Ascending aorta (tissue), 2 donors: Measurements from ENCODE around the gene RFESD. TPM values are rescaled to one million over a fixed set of nuclear protein-coding genes. Genes with fewer than 3 reads are reported as not detected.

Experiments
- DNase-seq, 2 donors: peaks; one replicate each; pipeline ENCODE4 v3.0.0-alpha.2; 2019; ENCODE audit warnings: low spot score in 2 of 2
- H3K27ac ChIP-seq, 2 donors: fragments of 200-600 bp; sonication (generic); one replicate each; pipeline ENCODE4 v1.5.1; 2016 to 2017; ENCODE audit warnings: mild to moderate bottlenecking in 1 of 2
- H3K27me3 ChIP-seq: fragments of 200-600 bp; sonication (generic); one replicate; pipeline ENCODE4 v1.5.1; 2017
- H3K36me3 ChIP-seq, 2 donors: fragments of 200-600 bp; sonication (generic); one replicate each; pipeline ENCODE4 v1.5.1; 2016
- H3K4me1 ChIP-seq, 2 donors: fragments of 200-600 bp; sonication (generic); one replicate each; pipeline ENCODE4 v1.5.1; 2016 to 2017; ENCODE audit warnings: mild to moderate bottlenecking in 1 of 2
- H3K4me3 ChIP-seq, 2 donors: fragments of 200-600 bp; sonication (generic); one replicate each; pipeline ENCODE4 v1.5.1; 2016 to 2017; ENCODE audit warnings: mild to moderate bottlenecking in 1 of 2
- H3K9me3 ChIP-seq, 2 donors: fragments of 200-600 bp; sonication (generic); one replicate each; pipeline ENCODE4 v1.5.1; 2016
- intact Hi-C: fragments of 100-400 bp; cut with DNase I; formaldehyde crosslinking; loops from one replicate; pipeline ENCODE4 v1.15.1; 2023
- total RNA-seq: library from RNA; depleted of rRNA; stranded (reverse); fragments of >200 nt; gene quantifications from one replicate; pipeline ENCODE4 v1.1.0, GENCODE V29; 2016
- TF ChIP-seq, protein P1 (sequence below), 3 experiments: fragments of 200-600 bp in 2 of 3; fragments of 450-650 bp in 1 of 3; sonication (generic) in 2 of 3; IDR thresholded peaks; one replicate each; pipeline ENCODE4 v1.5.1; 2016 to 2019; ENCODE audit warnings: antibody characterized with exemption in 3 of 3, mild to moderate bottlenecking in 1 of 3, moderate library complexity in 1 of 3

Gene RFESD
- total RNA-seq, 1 donor from 2014 or later: not detected

GRCh38 chr5:95671826-95672225, 25.2 kb downstream of the RFESD start:
- H3K4me3 ChIP-seq: no peak overlapping the region
- DNase-seq: no peak
- H3K36me3 ChIP-seq: no peaks in the 10 kb centered on the region
- H3K27ac ChIP-seq: no peak overlapping the region
- H3K4me1 ChIP-seq: no peaks in the 10 kb centered on the region
- TF ChIP-seq, protein P1, sequence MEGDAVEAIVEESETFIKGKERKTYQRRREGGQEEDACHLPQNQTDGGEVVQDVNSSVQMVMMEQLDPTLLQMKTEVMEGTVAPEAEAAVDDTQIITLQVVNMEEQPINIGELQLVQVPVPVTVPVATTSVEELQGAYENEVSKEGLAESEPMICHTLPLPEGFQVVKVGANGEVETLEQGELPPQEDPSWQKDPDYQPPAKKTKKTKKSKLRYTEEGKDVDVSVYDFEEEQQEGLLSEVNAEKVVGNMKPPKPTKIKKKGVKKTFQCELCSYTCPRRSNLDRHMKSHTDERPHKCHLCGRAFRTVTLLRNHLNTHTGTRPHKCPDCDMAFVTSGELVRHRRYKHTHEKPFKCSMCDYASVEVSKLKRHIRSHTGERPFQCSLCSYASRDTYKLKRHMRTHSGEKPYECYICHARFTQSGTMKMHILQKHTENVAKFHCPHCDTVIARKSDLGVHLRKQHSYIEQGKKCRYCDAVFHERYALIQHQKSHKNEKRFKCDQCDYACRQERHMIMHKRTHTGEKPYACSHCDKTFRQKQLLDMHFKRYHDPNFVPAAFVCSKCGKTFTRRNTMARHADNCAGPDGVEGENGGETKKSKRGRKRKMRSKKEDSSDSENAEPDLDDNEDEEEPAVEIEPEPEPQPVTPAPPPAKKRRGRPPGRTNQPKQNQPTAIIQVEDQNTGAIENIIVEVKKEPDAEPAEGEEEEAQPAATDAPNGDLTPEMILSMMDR (IDR thresholded peaks at IDR 0.05): no peak
- H3K27me3 ChIP-seq: no peaks in the 10 kb centered on the region
- no peaks in the 10 kb centered on the region for H3K9me3 ChIP-seq
- intact Hi-C loops: no loop called here

GRCh38 chr5:95672641-95673040, 26.1 kb downstream of the RFESD start:
- Histone ChIP-seq H3K4me3 (no peak overlapping the region), H3K36me3 (no peaks in the 10 kb centered on the region), H3K4me1 (no peaks in the 10 kb centered on the region), H3K27ac (no peak overlapping the region), H3K27me3 (no peaks in the 10 kb centered on the region), H3K9me3 (no peaks in the 10 kb centered on the region)
- intact Hi-C loops: no loop called here
- TF ChIP-seq, protein P1 (IDR thresholded peaks at IDR 0.05): no peak
- DNase-seq: no peak

DNA sequence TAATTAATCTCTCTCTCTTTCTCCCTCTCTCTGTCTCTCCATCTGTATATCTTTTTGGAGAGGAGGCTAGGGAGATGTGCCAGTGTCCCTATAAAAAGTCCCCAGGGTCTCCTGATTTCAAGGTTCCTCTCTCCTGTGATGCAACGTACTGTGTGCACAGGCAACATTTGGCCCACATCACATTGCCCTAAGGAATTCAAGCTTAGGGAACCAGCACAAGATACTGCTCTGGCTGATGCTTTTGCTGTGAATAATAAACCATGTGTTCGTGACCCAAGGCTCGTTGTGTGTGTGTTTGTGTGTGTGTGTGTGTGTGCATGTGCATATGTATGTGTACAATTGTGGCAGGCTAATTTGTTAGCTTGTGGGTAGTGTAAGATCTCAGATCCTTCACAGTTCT, 26.5 kb downstream of the RFESD start:
- H3K4me1 ChIP-seq: no peaks in the 10 kb centered on the region
- no peak overlapping the region for H3K27ac ChIP-seq
- DNase-seq: no peak
- TF ChIP-seq, protein P1 (IDR thresholded peaks at IDR 0.05): no peak
- intact Hi-C loops: no loop called here
- no peaks in the 10 kb centered on the region for H3K36me3 ChIP-seq
- no peak overlapping the region for H3K4me3 ChIP-seq
- no peaks in the 10 kb centered on the region for H3K9me3 ChIP-seq
- H3K27me3 ChIP-seq: no peaks in the 10 kb centered on the region

- no peak for DNase-seq
- Histone ChIP-seq H3K27me3 (no peaks in the 10 kb centered on the region), H3K4me1 (no peaks in the 10 kb centered on the region), H3K9me3 (no peaks in the 10 kb centered on the region), H3K36me3 (no peaks in the 10 kb centered on the region), H3K27ac (no peak within 1 kb of the TSS), H3K4me3 (no peak within 1 kb of the TSS)
- TF ChIP-seq, protein P1 (IDR thresholded peaks at IDR 0.05): no peak
- intact Hi-C loops: no loop called here
Measured at GRCh38 chr5:95682891-95683290, 36.3 kb downstream of the RFESD start, which contains the start of gene SPATA9. SPATA9 (minus strand) TSS chr5:95682991; CDS start chr5:95682854, 137 bp downstream.

DNA sequence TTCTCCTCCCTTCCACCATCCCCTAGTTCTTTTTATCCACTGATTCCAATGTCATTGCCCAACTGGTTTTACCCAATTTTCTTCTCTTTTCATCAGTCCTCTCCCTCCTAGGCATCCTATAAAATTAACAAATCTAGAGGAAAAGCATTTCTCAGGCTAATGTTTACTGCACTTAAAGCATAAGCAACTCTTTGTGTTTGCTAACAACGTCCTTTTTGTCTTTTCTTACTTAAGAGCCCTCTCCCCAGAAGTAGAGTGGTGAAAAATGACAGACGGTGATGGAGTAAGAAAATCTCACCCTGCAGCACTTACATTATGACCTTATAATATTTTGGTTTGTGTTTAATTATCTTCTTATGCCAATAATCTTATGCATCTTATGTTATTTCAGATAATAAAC, 37.8 kb downstream of the RFESD start:
- intact Hi-C loops: no loop called here
- Histone ChIP-seq H3K9me3 (no peaks in the 10 kb centered on the region), H3K36me3 (no peaks in the 10 kb centered on the region), H3K27me3 (no peaks in the 10 kb centered on the region), H3K27ac (no peak overlapping the region), H3K4me1 (no peaks in the 10 kb centered on the region), H3K4me3 (no peak overlapping the region)
- TF ChIP-seq, protein P1 (IDR thresholded peaks at IDR 0.05): no peak
- no peak for DNase-seq

DNA sequence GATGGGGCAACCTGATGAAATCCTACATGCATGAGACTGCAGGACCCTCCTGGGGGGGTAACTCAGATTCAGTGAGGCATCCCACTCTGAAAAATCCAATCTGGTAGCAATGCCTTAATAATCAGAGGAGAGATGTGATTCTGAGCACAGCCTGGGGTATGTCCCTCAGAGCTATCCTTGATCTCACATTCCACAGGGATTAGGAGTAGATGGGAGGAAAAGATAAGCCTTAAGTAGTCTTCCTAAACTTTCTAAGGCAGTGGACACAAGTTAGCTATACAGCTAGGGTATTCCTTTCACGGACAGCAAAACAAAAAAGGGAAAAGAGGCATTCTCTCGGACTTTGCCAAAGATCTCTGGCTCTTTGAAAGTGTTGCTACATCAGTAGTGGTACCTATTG, 40.1 kb downstream of the RFESD start:
- H3K27ac ChIP-seq: no peak overlapping the region
- no peaks in the 10 kb centered on the region for H3K36me3 ChIP-seq
- DNase-seq: no peak
- H3K9me3 ChIP-seq: no peaks in the 10 kb centered on the region
- TF ChIP-seq, protein P1 (IDR thresholded peaks at IDR 0.05): no peak
- H3K4me3 ChIP-seq: no peak overlapping the region
- no peaks in the 10 kb centered on the region for H3K27me3 ChIP-seq
- H3K4me1 ChIP-seq: no peaks in the 10 kb centered on the region
- intact Hi-C loops: no loop called here
